ENCODE results near the gene CCDC50.

DNA sequence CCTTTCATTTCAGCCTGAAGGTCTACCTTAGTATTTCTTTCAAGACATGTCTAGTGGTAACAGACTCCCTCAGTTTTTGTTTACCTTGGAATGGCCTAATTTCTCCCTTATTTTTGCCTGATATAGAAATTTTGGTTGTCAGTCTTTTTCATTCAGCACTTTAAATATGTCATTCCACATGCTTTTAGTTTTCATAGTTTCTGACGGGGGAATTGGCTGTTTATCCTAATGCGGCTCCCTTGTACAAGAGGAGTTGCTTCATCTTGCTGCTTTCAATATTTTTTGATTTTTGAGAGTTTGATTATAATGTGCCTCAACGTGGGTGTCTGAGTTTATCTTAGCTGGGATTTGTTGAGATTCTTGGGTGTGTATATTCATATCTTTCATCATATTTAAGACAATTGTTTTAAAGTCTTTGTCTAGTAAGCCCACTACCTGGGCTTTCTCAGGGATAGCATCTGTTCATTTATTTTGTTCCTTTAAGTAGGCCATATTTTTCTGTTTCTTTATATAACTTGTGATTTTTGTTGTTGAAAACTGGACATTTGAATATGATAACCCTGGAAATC, 80.7 kb downstream of the CCDC50 start:
- TF ChIP-seq, protein P1, sequence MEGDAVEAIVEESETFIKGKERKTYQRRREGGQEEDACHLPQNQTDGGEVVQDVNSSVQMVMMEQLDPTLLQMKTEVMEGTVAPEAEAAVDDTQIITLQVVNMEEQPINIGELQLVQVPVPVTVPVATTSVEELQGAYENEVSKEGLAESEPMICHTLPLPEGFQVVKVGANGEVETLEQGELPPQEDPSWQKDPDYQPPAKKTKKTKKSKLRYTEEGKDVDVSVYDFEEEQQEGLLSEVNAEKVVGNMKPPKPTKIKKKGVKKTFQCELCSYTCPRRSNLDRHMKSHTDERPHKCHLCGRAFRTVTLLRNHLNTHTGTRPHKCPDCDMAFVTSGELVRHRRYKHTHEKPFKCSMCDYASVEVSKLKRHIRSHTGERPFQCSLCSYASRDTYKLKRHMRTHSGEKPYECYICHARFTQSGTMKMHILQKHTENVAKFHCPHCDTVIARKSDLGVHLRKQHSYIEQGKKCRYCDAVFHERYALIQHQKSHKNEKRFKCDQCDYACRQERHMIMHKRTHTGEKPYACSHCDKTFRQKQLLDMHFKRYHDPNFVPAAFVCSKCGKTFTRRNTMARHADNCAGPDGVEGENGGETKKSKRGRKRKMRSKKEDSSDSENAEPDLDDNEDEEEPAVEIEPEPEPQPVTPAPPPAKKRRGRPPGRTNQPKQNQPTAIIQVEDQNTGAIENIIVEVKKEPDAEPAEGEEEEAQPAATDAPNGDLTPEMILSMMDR (IDR thresholded peaks at IDR 0.05): no peak
- TF ChIP-seq POLR2A (IDR thresholded peaks at IDR 0.05): no peak
